NCI-H187 treated with DMSO at 0.1 percent for 48 hours (cell line): ENCODE data around the gene PAWR.
"Not testable (repeated sequence)": the region's sequence is repeated elsewhere in the genome, so short reads cannot be mapped to it uniquely, and the experiment has no call there.

Source experiments
- DNase-seq: peaks from one replicate; lab custom pipeline; 2025; lab: John Stamatoyannopoulos, UW

The PAWR gene

GRCh38 chr12:79548610-79548924 is 142.2 kb downstream of the PAWR start:
- no peak for DNase-seq

DNA sequence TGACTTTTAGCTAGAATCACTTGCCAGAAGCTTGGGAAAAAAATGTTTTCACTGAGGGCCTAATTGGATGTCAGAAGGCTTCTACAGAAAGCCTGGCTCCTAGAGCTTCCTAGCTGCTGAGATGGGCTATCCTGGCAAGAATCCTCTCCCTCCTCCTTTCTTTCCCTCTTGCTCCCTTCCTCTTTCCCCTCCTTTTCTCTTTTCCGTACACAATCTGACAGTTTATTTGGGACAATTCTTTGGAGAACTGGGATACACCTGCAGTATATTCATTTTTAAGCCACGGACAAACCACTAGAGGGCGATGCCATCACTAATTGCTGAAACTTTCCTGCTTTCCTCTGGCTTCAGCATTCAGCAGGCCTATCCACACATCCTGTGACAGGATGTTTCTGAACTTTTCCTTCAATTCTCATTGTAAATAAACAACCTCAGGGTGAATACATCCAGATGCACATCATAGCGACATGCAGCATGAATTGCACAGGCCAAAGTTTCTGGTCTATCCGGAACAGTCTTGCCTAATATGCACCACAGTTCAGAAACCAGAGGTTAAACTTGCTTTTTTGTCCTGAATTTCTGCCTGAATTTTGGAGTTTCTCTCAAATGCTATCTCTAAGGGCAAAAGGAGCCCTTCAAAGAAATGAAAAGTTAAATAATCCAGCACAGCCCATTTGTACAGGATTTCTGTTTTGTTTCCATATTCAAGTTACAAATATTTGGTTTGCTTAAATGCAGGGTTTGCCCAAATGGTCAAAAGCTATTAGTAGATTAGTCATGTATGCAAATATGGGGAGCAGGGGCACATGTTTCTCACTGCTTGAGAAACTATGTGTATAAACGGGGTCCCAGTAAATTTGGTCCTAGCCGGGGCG is 142.8 kb downstream of the PAWR start:
- DNase-seq = no peak

GRCh38 chr12:79547044-79547734 is 143.6 kb downstream of the PAWR start:
- DNase-seq = no peak

- no peak for DNase-seq
Observed at GRCh38 chr12:79546466-79547043, 144.2 kb downstream of the PAWR start.

- not testable (repeated sequence) for DNase-seq
Observed at GRCh38 chr12:79544439-79544838, 146.3 kb downstream of the PAWR start.

- no peak for DNase-seq
Observed at GRCh38 chr12:79537675-79538074, 153.1 kb downstream of the PAWR start.

DNA sequence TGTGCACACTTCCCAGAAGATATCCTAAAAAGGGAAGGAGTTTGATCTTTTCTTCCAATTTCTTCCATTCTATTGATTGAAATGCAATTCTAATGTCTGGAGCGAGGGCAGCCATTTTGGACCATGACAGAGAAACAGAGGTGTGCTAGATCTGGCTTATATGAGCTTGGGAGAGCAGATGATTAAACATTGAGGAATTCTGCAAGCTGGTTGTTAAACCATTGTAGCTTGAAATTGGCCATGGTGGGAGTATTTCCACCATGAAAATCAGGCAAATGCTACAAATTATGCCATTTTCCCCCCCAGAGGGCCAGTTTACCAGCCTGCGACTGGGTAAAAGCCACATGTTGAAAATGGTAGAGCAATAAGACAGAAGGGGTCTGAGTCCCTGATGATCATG is 155.0 kb downstream of the PAWR start:
- DNase-seq = no peak
